ENCODE data around the gene NAIF1.

Gene NAIF1

GRCh38 chr9:128106181-128106939 is 39.2 kb upstream of the NAIF1 start:
- no peaks in the 10 kb centered on the region for H3K9me3 Mint-ChIP-seq
- DNase-seq (no peak), ATAC-seq (no peak)
- peaks cover 42% of the 10 kb centered on the region for H3K4me1 Mint-ChIP-seq
- H3K4me3 Mint-ChIP-seq, result no peak overlapping the region
- no peaks in the 10 kb centered on the region for H3K27me3 Mint-ChIP-seq
- H3K27ac Mint-ChIP-seq, result peak overlapping the region; percentile 59 to 61

- Mint-ChIP-seq H3K27me3 (no peaks in the 10 kb centered on the region), H3K4me1 (peaks cover 50% of the 10 kb centered on the region), H3K9me3 (no peaks in the 10 kb centered on the region), H3K4me3 (no peak overlapping the region), H3K27ac (peak overlapping the region in 1 of 2 donors; percentile 27)
- DNase-seq (no peak), ATAC-seq (no peak)
Observed at GRCh38 chr9:128105538-128106175, 38.5 kb upstream of the NAIF1 start.

GRCh38 chr9:128104171-128104618 is 37.1 kb upstream of the NAIF1 start:
- H3K27ac Mint-ChIP-seq, result no peak overlapping the region
- H3K27me3 Mint-ChIP-seq, result no peaks in the 10 kb centered on the region
- ATAC-seq (no peak), DNase-seq (no peak)
- H3K4me1 Mint-ChIP-seq, result peaks cover 64% of the 10 kb centered on the region
- no peaks in the 10 kb centered on the region for H3K9me3 Mint-ChIP-seq
- no peak overlapping the region for H3K4me3 Mint-ChIP-seq

DNA sequence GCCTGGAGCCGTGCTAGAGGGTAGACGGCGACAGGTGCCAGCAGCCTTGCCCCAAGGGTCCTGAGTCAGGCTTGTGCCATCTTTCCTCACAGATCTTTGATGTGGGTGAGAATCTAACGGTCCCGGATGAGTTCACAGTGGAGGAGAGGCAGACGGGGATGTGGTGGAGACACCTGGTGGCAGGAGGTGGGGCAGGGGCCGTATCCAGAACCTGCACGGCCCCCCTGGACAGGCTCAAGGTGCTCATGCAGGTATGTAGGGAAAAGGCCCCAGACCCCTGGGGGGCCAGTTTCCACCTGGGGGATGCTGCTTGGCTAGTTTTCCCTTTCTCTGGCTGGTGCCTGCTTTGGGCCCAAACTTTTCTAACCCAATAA is 36.5 kb upstream of the NAIF1 start:
- Mint-ChIP-seq H3K27me3 (no peaks in the 10 kb centered on the region), H3K9me3 (no peaks in the 10 kb centered on the region), H3K27ac (peak overlapping the region; percentile 80 to 92), H3K4me1 (peaks cover 70% of the 10 kb centered on the region), H3K4me3 (peak overlapping the region in 1 of 2 donors; percentile 27)
- ATAC-seq (peak; percentile 86), DNase-seq (peak in 1 of 2 donors; percentile 47)

DNA sequence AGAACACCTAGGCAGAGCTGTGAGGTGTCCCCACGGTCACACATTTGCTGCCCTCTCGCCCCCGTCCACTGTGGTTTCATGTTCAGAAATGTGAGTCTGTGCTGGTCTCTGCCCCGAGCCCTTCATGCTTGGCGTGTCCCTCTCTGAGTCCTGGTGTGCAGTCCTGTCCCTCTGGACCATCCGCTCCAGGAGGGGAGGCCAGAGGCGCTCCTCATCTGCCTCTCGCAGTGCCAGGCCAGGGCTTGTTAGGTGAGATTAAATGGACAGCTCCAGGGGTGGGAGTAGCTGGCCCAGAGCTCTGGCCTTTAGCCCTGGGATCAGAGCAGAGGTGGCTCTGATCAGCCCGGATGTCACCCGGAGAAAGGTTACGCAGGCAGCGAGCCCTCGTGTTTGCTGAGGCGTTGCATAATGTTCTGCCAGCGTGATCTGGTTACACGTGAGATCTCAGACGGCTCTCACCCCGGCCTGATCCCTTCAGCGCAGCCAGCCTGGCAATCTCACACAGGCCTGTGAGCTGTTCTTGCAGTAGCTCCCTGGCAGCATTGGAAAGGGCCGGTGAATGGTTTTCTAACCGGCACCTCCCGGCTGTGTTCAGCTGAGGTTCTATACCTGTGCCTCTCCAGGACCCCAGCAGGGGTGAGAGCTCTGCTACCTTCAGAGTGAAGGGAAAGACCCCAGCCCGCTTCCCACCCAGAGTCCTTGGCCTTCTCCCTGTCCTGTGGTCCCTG is 35.9 kb upstream of the NAIF1 start:
- Mint-ChIP-seq H3K27me3 (no peaks in the 10 kb centered on the region), H3K27ac (peak overlapping the region; percentile 80 to 92), H3K4me3 (peak overlapping the region in 1 of 2 donors; percentile 54), H3K9me3 (no peaks in the 10 kb centered on the region), H3K4me1 (peaks cover 73% of the 10 kb centered on the region)
- no peak for DNase-seq
- peak; percentile 24 for ATAC-seq

GRCh38 chr9:128102196-128102595 is 35.1 kb upstream of the NAIF1 start:
- no peaks in the 10 kb centered on the region for H3K27me3 Mint-ChIP-seq
- no peaks in the 10 kb centered on the region for H3K9me3 Mint-ChIP-seq
- ATAC-seq (no peak), DNase-seq (no peak)
- no peak overlapping the region for H3K27ac Mint-ChIP-seq
- no peak overlapping the region for H3K4me3 Mint-ChIP-seq
- H3K4me1 Mint-ChIP-seq, result peaks cover 77% of the 10 kb centered on the region

DNA sequence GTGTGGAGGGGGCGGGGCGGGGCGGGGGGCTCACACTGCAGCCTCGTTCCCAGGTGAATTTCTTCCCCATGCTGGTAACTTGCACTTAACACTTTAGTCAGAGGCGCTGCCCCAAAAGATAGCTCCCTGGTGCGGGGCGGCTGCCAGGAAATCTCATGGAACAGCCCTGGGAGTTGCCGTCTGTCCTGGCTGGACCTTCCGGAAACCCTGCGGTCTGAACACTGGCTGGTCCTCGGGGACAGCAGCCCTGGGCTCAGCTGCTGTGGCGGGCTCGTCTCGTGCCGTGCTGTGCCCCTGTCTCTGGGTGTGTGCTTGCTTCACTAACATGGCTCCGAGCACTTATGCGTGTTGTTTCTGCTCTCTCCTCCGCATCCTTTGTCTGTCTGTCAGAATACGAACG is 34.6 kb upstream of the NAIF1 start:
- ATAC-seq (no peak), DNase-seq (no peak)
- no peak overlapping the region for H3K27ac Mint-ChIP-seq
- peaks cover 81% of the 10 kb centered on the region for H3K4me1 Mint-ChIP-seq
- no peaks in the 10 kb centered on the region for H3K9me3 Mint-ChIP-seq
- no peak overlapping the region for H3K4me3 Mint-ChIP-seq
- H3K27me3 Mint-ChIP-seq, result no peaks in the 10 kb centered on the region

- Mint-ChIP-seq H3K27me3 (no peaks in the 10 kb centered on the region), H3K27ac (no peak overlapping the region), H3K9me3 (no peaks in the 10 kb centered on the region), H3K4me1 (peaks cover 81% of the 10 kb centered on the region), H3K4me3 (no peak overlapping the region)
- no peak for DNase-seq
- no peak for ATAC-seq
Observed at GRCh38 chr9:128101231-128101661, 34.1 kb upstream of the NAIF1 start.

DNA sequence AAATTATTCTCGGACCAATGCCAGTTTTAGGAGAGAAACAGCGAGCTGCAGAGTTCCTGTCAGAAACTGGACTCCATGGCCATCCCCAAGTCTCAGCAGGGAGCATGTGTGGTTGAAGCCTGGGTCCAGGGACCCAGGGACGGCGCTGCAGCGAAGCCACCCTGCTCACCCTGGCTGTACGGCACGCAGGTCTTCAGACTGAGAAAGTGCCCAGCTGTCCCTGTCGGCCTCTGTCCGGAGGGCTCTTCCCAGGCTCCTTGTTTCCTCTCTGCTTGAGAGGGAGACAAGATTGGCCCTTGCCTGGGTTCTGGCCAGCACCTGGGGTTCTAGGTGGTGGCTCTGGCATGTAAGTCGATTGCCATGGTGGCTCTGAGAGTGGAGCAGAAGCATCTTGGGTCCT is 33.5 kb upstream of the NAIF1 start:
- H3K27ac Mint-ChIP-seq, result peak overlapping the region in 1 of 2 donors; percentile 42
- H3K9me3 Mint-ChIP-seq, result no peaks in the 10 kb centered on the region
- DNase-seq (no peak), ATAC-seq (no peak)
- no peak overlapping the region for H3K4me3 Mint-ChIP-seq
- no peaks in the 10 kb centered on the region for H3K27me3 Mint-ChIP-seq
- H3K4me1 Mint-ChIP-seq, result peaks cover 83% of the 10 kb centered on the region

GRCh38 chr9:128099932-128100491 is 32.9 kb upstream of the NAIF1 start:
- DNase-seq (no peak), ATAC-seq (no peak)
- no peaks in the 10 kb centered on the region for H3K9me3 Mint-ChIP-seq
- no peak overlapping the region for H3K27ac Mint-ChIP-seq
- H3K4me1 Mint-ChIP-seq, result peaks cover 89% of the 10 kb centered on the region
- no peaks in the 10 kb centered on the region for H3K27me3 Mint-ChIP-seq
- peak overlapping the region; percentile 26 to 75 for H3K4me3 Mint-ChIP-seq

- Mint-ChIP-seq H3K27me3 (no peaks in the 10 kb centered on the region), H3K27ac (peak overlapping the region in 1 of 2 donors; percentile 67), H3K9me3 (no peaks in the 10 kb centered on the region), H3K4me1 (peaks cover 93% of the 10 kb centered on the region), H3K4me3 (peak overlapping the region; percentile 53 to 75)
- no peak for DNase-seq
- ATAC-seq, result no peak
Observed at GRCh38 chr9:128099231-128099931, 32.3 kb upstream of the NAIF1 start.

- Mint-ChIP-seq H3K4me3 (peak overlapping the region; percentile 53 to 75), H3K9me3 (no peaks in the 10 kb centered on the region), H3K27ac (peak overlapping the region in 1 of 2 donors; percentile 67), H3K4me1 (peaks cover 93% of the 10 kb centered on the region), H3K27me3 (no peaks in the 10 kb centered on the region)
- peak; percentile 72 for ATAC-seq
- peak; percentile 45 to 64 for DNase-seq
Observed at GRCh38 chr9:128098297-128099230, 31.4 kb upstream of the NAIF1 start.

- H3K27me3 Mint-ChIP-seq, result no peaks in the 10 kb centered on the region
- DNase-seq (no peak), ATAC-seq (no peak)
- peak overlapping the region; percentile 32 to 75 for H3K4me3 Mint-ChIP-seq
- no peaks in the 10 kb centered on the region for H3K9me3 Mint-ChIP-seq
- H3K27ac Mint-ChIP-seq, result peak overlapping the region in 1 of 2 donors; percentile 74
- peaks cover 93% of the 10 kb centered on the region for H3K4me1 Mint-ChIP-seq
Observed at GRCh38 chr9:128097543-128098296, 30.6 kb upstream of the NAIF1 start.
